Mesenchymal stem cell (in vitro differentiated cells and primary cell): ENCODE measurements around the gene NCOA1.
A peak's percentile ranks its signal among the peaks of the same experiment; 100 is the strongest.

Experiments
- DNase-seq: peaks from one replicate; pipeline ENCODE4 v3.0.0-alpha.2; 2013
- H2AFZ ChIP-seq: one replicate; pipeline ENCODE4 v1.6.1; 2013; ENCODE audit warnings: low read depth, mild to moderate bottlenecking, control low read depth, inconsistent platforms, low read length, moderate library complexity
- H2AK5ac ChIP-seq: 2 replicates; pipeline ENCODE4 v1.6.1; 2013; ENCODE audit warnings: low read length, moderate library complexity, mild to moderate bottlenecking, inconsistent platforms; ENCODE audit not compliant: severe bottlenecking
- H2BK120ac ChIP-seq: one replicate; pipeline ENCODE4 v1.6.1; 2013; ENCODE audit warnings: low read depth, mild to moderate bottlenecking, inconsistent platforms, low read length, moderate library complexity
- H2BK12ac ChIP-seq, 2 experiments: one replicate each; pipeline ENCODE4 v1.6.1; 2013; ENCODE audit warnings: inconsistent platforms in 2 of 2, low read length in 2 of 2, mild to moderate bottlenecking in 2 of 2, moderate library complexity in 2 of 2, control low read depth in 1 of 2
- H2BK15ac ChIP-seq: one replicate; pipeline ENCODE4 v1.6.1; 2013; ENCODE audit warnings: mild to moderate bottlenecking, low read depth, inconsistent platforms; ENCODE audit not compliant: poor library complexity, severe bottlenecking
- H2BK5ac ChIP-seq: 2 replicates; pipeline ENCODE4 v1.6.1; 2013; ENCODE audit warnings: low read depth, mild to moderate bottlenecking, low read length, control low read depth, inconsistent platforms; ENCODE audit not compliant: poor library complexity, severe bottlenecking
- H3K14ac ChIP-seq, 2 experiments: one replicate each; pipeline ENCODE4 v1.6.1; 2013; ENCODE audit warnings: inconsistent platforms in 2 of 2, low read length in 2 of 2, control low read depth in 1 of 2, mild to moderate bottlenecking in 1 of 2, moderate library complexity in 1 of 2
- H3K18ac ChIP-seq, 2 experiments: one replicate each; pipeline ENCODE4 v1.6.1; 2013; ENCODE audit warnings: inconsistent platforms in 2 of 2, low read length in 2 of 2, control low read depth in 1 of 2, low read depth in 1 of 2, mild to moderate bottlenecking in 1 of 2
- H3K23ac ChIP-seq, 2 experiments: one replicate each; pipeline ENCODE4 v1.6.1; 2013; ENCODE audit warnings: inconsistent platforms in 2 of 2, low read length in 2 of 2, mild to moderate bottlenecking in 2 of 2, moderate library complexity in 2 of 2, control low read depth in 1 of 2
- H3K27ac ChIP-seq: 2 replicates; pipeline ENCODE4 v1.5.1; 2013; ENCODE audit warnings: mild to moderate bottlenecking, moderate library complexity, low read length, control low read depth, inconsistent platforms; ENCODE audit not compliant: poor library complexity, severe bottlenecking
- H3K27me3 ChIP-seq, 2 experiments: 2 replicates each; pipeline versions ENCODE4 v1.6.1 to v1.7.0; 2013; ENCODE audit warnings: low read length in 2 of 2, mild to moderate bottlenecking in 2 of 2, moderate library complexity in 2 of 2, control low read depth in 1 of 2, inconsistent platforms in 1 of 2; ENCODE audit not compliant: control insufficient read depth in 1 of 2, insufficient read depth in 1 of 2
- H3K36me3 ChIP-seq, 2 experiments: 2 replicates each; pipeline versions ENCODE4 v1.6.1 to v1.7.0; 2013; ENCODE audit warnings: low read length in 2 of 2, control low read depth in 1 of 2, inconsistent platforms in 1 of 2, low read depth in 1 of 2, mild to moderate bottlenecking in 1 of 2; ENCODE audit not compliant: insufficient read depth in 2 of 2, control insufficient read depth in 1 of 2
- H3K4ac ChIP-seq, 2 experiments: one replicate each; pipeline ENCODE4 v1.6.1; 2013; ENCODE audit warnings: inconsistent platforms in 2 of 2, low read length in 2 of 2, mild to moderate bottlenecking in 2 of 2, moderate library complexity in 2 of 2, control low read depth in 1 of 2, low read depth in 1 of 2
- H3K4me1 ChIP-seq: 2 replicates; pipeline ENCODE4 v1.6.1; 2013; ENCODE audit warnings: low read depth, low read length, control low read depth; ENCODE audit not compliant: control insufficient read depth, insufficient read depth
- H3K4me2 ChIP-seq: 2 replicates; pipeline ENCODE4 v1.6.1; 2013; ENCODE audit warnings: low read length, mild to moderate bottlenecking, inconsistent platforms; ENCODE audit not compliant: poor library complexity, severe bottlenecking
- H3K4me3 ChIP-seq, 2 experiments: 2 replicates each; pipeline versions ENCODE4 v1.5.1 to v1.7.0; 2013; ENCODE audit warnings: low read length in 2 of 2, mild to moderate bottlenecking in 2 of 2, control low read depth in 1 of 2, low read depth in 1 of 2; ENCODE audit not compliant: insufficient read depth in 1 of 2
- H3K79me1 ChIP-seq: replicated peaks from 2 replicates; pipeline ENCODE4 v1.6.1; 2013; ENCODE audit warnings: mild to moderate bottlenecking, control low read depth, low read length, inconsistent platforms; ENCODE audit not compliant: poor library complexity, severe bottlenecking
- H3K9ac ChIP-seq: 2 replicates; pipeline ENCODE4 v1.7.0; 2013; ENCODE audit warnings: mild to moderate bottlenecking, low read length, moderate library complexity
- H3K9me3 ChIP-seq: 2 replicates; pipeline ENCODE4 v1.7.0; 2013; ENCODE audit warnings: mild to moderate bottlenecking, low read length; ENCODE audit not compliant: control insufficient read depth
- H4K8ac ChIP-seq: one replicate; pipeline ENCODE4 v1.6.1; 2013; ENCODE audit warnings: inconsistent platforms, mild to moderate bottlenecking, low read length, moderate library complexity
- H4K91ac ChIP-seq: one replicate; pipeline ENCODE4 v1.6.1; 2013; ENCODE audit warnings: mild to moderate bottlenecking, low read length, inconsistent platforms
- WGBS: methylation state at CpG from one replicate; pipeline ENCODE4 v1.1.7; 2013; ENCODE audit warnings: mixed read lengths; 5-methylcytosine and 5-hydroxymethylcytosine counted together

NCOA1 gene

DNA sequence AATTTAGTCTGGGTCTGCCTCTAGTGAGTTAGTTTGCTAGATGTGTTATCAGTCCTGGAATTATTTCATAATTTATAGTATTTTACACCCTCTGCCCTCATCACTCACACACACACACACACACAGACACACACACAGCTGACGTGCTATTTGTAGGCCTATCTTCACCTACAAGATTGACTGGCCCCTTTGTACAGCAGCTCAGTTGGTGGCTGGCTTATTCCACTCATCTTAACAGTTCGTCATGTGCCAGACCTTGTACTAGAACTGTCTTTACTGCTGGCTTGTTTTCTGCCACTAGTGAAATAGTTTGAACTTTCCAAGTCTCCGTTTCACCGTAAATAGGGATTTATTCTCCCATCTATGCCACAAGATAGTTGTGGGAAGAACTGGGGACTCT, 323.5 kb downstream of the NCOA1 start:
- Histone ChIP-seq H3K27ac (no peak overlapping the region), H3K9ac (no peak overlapping the region), H2BK120ac (no peak overlapping the region), H3K27me3 (no peaks in the 10 kb centered on the region), H3K36me3 (peaks cover 8 to 33% of the 10 kb centered on the region in 2 experiments), H2BK12ac (peak overlapping the region in 1 of 2 experiments; percentile 42), H2AFZ (no peak overlapping the region), H3K79me1 (peaks cover 16% of the 10 kb centered on the region), H2BK5ac (no peak overlapping the region), H3K9me3 (no peaks in the 10 kb centered on the region), H3K4me3 (no peak overlapping the region), H3K4me1 (peaks cover 6% of the 10 kb centered on the region), H3K4me2 (no peak overlapping the region), H3K18ac (peak overlapping the region in 1 of 2 experiments; percentile 16), H4K91ac (no peak overlapping the region), H3K23ac (peak overlapping the region in 1 of 2 experiments; percentile 62), H4K8ac (no peak overlapping the region), H2BK15ac (no peak overlapping the region), H3K14ac (no peak overlapping the region), H3K4ac (no peak overlapping the region), H2AK5ac (no peak overlapping the region)
- DNase-seq: no peak
- 98% methylated on average over 2 of the region's 4 CpGs for WGBS

- Histone ChIP-seq H2AFZ (no peak overlapping the region), H4K8ac (no peak overlapping the region), H2BK5ac (no peak overlapping the region), H3K9me3 (no peaks in the 10 kb centered on the region), H2BK120ac (no peak overlapping the region), H3K23ac (no peak overlapping the region), H3K36me3 (peaks cover 14 to 39% of the 10 kb centered on the region in 2 experiments), H3K27ac (no peak overlapping the region), H3K4ac (no peak overlapping the region), H2AK5ac (no peak overlapping the region), H3K4me1 (peaks cover 6% of the 10 kb centered on the region), H3K14ac (no peak overlapping the region), H3K9ac (no peak overlapping the region), H4K91ac (no peak overlapping the region), H3K4me2 (no peak overlapping the region), H3K18ac (no peak overlapping the region), H2BK15ac (no peak overlapping the region), H3K79me1 (peaks cover 18% of the 10 kb centered on the region), H3K27me3 (no peaks in the 10 kb centered on the region), H2BK12ac (no peak overlapping the region), H3K4me3 (no peak overlapping the region)
- no peak for DNase-seq
- WGBS: 97% methylated on average over 2 of the region's 4 CpGs
Measured at GRCh38 chr2:24815171-24815570, 324.1 kb downstream of the NCOA1 start.

GRCh38 chr2:24816404-24816803, 325.4 kb downstream of the NCOA1 start:
- Histone ChIP-seq H3K27me3 (no peaks in the 10 kb centered on the region), H3K9ac (no peak overlapping the region), H2BK15ac (peak overlapping the region; percentile 6), H2BK5ac (no peak overlapping the region), H3K23ac (peak overlapping the region in 1 of 2 experiments; percentile 42), H3K9me3 (no peaks in the 10 kb centered on the region), H2BK120ac (peak overlapping the region; percentile 35), H3K14ac (peak overlapping the region in 1 of 2 experiments; percentile 29), H3K4ac (peak overlapping the region; percentile 30 to 87), H3K36me3 (peaks cover 25 to 51% of the 10 kb centered on the region in 2 experiments), H3K79me1 (peaks cover 23% of the 10 kb centered on the region), H3K4me3 (no peak overlapping the region), H3K27ac (no peak overlapping the region), H3K4me2 (no peak overlapping the region), H3K18ac (peak overlapping the region; percentile 89 to 97), H2AFZ (no peak overlapping the region), H2AK5ac (peak overlapping the region; percentile 49), H4K91ac (peak overlapping the region; percentile 49), H2BK12ac (peak overlapping the region in 1 of 2 experiments; percentile 45), H3K4me1 (peaks cover 10% of the 10 kb centered on the region), H4K8ac (peak overlapping the region; percentile 43)
- 85% methylated on average over 6 of the region's 6 CpGs for WGBS
- DNase-seq: no peak

DNA sequence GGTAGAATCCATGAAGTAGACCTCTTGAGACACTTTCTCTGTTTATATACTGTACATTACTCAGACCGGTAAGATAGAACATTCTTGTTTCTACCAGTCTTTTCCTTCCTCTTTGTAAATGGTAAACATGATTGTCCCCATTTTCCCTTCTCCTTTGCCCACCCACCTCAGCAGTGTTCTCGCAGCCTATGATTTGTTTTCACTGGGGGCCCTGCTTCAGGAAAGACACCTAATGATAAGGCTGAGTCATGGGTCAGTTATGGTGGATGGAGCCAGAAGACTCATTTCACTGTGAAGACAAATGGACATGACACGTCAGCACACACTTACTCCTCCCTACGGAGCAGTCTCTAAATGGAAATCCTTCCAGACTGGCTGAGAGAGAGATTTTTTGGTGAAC, 325.8 kb downstream of the NCOA1 start:
- H3K4me1 ChIP-seq: peaks cover 14% of the 10 kb centered on the region

More for the DNA sequence above, 325.8 kb downstream of the NCOA1 start:
- Histone ChIP-seq H3K4me2 (no peak overlapping the region), H3K27me3 (no peaks in the 10 kb centered on the region), H3K27ac (no peak overlapping the region), H3K9me3 (no peaks in the 10 kb centered on the region), H2AFZ (peak overlapping the region; percentile 42), H4K8ac (no peak overlapping the region), H2BK15ac (no peak overlapping the region), H2BK5ac (no peak overlapping the region), H3K79me1 (peaks cover 24% of the 10 kb centered on the region), H3K18ac (peak overlapping the region in 1 of 2 experiments; percentile 97), H3K23ac (no peak overlapping the region), H3K4ac (no peak overlapping the region), H2BK12ac (peak overlapping the region in 1 of 2 experiments; percentile 48), H2AK5ac (no peak overlapping the region), H3K14ac (no peak overlapping the region), H3K4me3 (no peak overlapping the region), H2BK120ac (no peak overlapping the region), H3K9ac (peak overlapping the region; percentile 22), H4K91ac (no peak overlapping the region), H3K36me3 (peaks cover 29 to 56% of the 10 kb centered on the region in 2 experiments)
- DNase-seq: peak; percentile 91
- 0% methylated on average over 1 of the region's 4 CpGs for WGBS
